ENCODE results near the gene HCN4.

- TF ChIP-seq, protein P1, sequence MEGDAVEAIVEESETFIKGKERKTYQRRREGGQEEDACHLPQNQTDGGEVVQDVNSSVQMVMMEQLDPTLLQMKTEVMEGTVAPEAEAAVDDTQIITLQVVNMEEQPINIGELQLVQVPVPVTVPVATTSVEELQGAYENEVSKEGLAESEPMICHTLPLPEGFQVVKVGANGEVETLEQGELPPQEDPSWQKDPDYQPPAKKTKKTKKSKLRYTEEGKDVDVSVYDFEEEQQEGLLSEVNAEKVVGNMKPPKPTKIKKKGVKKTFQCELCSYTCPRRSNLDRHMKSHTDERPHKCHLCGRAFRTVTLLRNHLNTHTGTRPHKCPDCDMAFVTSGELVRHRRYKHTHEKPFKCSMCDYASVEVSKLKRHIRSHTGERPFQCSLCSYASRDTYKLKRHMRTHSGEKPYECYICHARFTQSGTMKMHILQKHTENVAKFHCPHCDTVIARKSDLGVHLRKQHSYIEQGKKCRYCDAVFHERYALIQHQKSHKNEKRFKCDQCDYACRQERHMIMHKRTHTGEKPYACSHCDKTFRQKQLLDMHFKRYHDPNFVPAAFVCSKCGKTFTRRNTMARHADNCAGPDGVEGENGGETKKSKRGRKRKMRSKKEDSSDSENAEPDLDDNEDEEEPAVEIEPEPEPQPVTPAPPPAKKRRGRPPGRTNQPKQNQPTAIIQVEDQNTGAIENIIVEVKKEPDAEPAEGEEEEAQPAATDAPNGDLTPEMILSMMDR (IDR thresholded peaks at IDR 0.05): no peak
- no peak for TF ChIP-seq POLR2AphosphoS5 (IDR thresholded peaks at IDR 0.05)
These were observed at the start of gene HCN4 for GRCh38 chr15:73368301-73369136.
